T-helper 2 cell treated with Interferon-gamma antibody and Interleukin-4, amounts not matched to agents 5 μg/mL and 100 μg/mL, for 36 hours (primary cell): ENCODE results near the gene TREML2.
"Not testable (repeated sequence)": the region's sequence is repeated elsewhere in the genome, so short reads cannot be mapped to it uniquely, and the experiment has no call there.

Experiments
- DNase-seq: peaks from one replicate; pipeline ENCODE4 v3.0.0; 2021; ENCODE audit warnings: low spot score
- H3K27ac Mint-ChIP-seq: one replicate; pipeline ENCODE4 v1.8.0; 2021; ENCODE audit warnings: mild to moderate bottlenecking, mixed read lengths
- H3K27me3 Mint-ChIP-seq: one replicate; pipeline ENCODE4 v1.8.0; 2021; ENCODE audit warnings: low read depth, mixed read lengths
- H3K36me3 Mint-ChIP-seq: one replicate; pipeline ENCODE4 v1.8.0; 2021; ENCODE audit warnings: low read depth, mixed read lengths
- H3K4me1 Mint-ChIP-seq: one replicate; pipeline ENCODE4 v1.8.0; 2021; ENCODE audit warnings: low read depth, mixed read lengths
- H3K4me3 Mint-ChIP-seq: one replicate; pipeline ENCODE4 v1.8.0; 2022; ENCODE audit warnings: mild to moderate bottlenecking, moderate library complexity, mixed read lengths
- H3K9me3 Mint-ChIP-seq: one replicate; pipeline ENCODE4 v1.8.0; 2021; ENCODE audit warnings: mixed read lengths

Gene TREML2

GRCh38 chr6:41194386-41194785 is 6.6 kb downstream of the TREML2 start:
- Mint-ChIP-seq H3K27ac (no peak overlapping the region), H3K9me3 (peaks cover 15% of the 10 kb centered on the region)

GRCh38 chr6:41193884-41194283 is 7.1 kb downstream of the TREML2 start:
- peaks cover 20% of the 10 kb centered on the region for H3K4me1 Mint-ChIP-seq
- H3K36me3 Mint-ChIP-seq, result peaks cover 74% of the 10 kb centered on the region
- no peak for DNase-seq
- peaks cover 17% of the 10 kb centered on the region for H3K9me3 Mint-ChIP-seq
- no peak overlapping the region for H3K27ac Mint-ChIP-seq
- no peaks in the 10 kb centered on the region for H3K27me3 Mint-ChIP-seq
- no peak overlapping the region for H3K4me3 Mint-ChIP-seq

More at GRCh38 chr6:41194386-41194785, 6.6 kb downstream of the TREML2 start:
- peaks cover 19% of the 10 kb centered on the region for H3K4me1 Mint-ChIP-seq
- DNase-seq, result no peak
- H3K36me3 Mint-ChIP-seq, result peaks cover 73% of the 10 kb centered on the region
- no peak overlapping the region for H3K4me3 Mint-ChIP-seq
- no peaks in the 10 kb centered on the region for H3K27me3 Mint-ChIP-seq

DNA sequence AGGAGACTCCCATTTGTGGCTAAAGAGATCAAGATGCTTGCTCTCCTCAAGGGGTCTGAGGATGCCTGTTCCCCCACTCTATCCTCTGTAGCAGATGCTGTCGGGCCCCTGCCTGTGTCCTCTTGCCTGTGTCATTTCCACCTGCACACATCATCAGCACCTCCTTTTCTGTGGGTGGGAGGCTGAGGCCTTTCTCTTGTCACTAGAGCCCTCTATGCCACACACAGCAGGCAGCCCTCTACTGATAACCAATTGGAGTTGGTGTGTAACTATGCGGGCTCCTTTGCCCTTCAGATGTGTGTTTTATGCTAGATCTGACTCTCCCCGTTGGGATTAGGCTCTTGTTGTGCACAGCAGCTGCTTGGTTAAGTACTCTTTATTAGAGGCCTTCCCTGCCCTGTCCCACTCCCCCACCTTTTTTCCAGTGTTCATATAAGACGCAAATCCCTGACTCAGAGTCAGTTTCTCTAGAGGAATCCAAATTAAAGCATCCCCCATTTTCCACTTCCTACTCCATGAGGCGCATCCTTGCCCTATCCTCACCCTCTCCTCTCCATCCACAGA is 7.7 kb downstream of the TREML2 start:
- Mint-ChIP-seq H3K27ac (no peak overlapping the region), H3K36me3 (peaks cover 73% of the 10 kb centered on the region), H3K27me3 (no peaks in the 10 kb centered on the region), H3K9me3 (peaks cover 17% of the 10 kb centered on the region), H3K4me1 (peaks cover 24% of the 10 kb centered on the region), H3K4me3 (no peak overlapping the region)
- no peak for DNase-seq

DNA sequence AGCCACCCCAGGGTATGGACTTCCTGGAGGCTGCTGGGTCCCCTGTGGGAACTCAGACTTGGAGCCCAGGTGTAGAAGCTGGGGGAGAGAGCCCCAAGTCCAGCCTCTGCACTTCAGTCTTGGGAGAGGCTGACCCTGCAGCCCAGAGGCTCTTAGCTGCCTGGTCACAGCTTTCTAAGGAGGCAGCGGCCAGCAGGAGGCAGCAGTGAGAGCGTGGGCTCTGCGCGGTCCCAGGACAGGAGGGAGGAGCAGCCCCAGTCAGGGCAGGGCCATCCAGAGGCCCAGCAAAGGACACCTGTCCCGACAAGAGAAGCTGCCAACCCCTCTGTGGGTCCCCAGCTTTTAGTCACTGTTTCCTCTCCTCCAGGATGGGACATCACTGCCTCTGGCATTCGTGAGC is 9.4 kb downstream of the TREML2 start:
- no peaks in the 10 kb centered on the region for H3K27me3 Mint-ChIP-seq
- H3K4me3 Mint-ChIP-seq, result no peak overlapping the region
- peaks cover 57% of the 10 kb centered on the region for H3K36me3 Mint-ChIP-seq
- no peak for DNase-seq
- peaks cover 17% of the 10 kb centered on the region for H3K9me3 Mint-ChIP-seq
- peaks cover 18% of the 10 kb centered on the region for H3K4me1 Mint-ChIP-seq
- H3K27ac Mint-ChIP-seq, result no peak overlapping the region

DNA sequence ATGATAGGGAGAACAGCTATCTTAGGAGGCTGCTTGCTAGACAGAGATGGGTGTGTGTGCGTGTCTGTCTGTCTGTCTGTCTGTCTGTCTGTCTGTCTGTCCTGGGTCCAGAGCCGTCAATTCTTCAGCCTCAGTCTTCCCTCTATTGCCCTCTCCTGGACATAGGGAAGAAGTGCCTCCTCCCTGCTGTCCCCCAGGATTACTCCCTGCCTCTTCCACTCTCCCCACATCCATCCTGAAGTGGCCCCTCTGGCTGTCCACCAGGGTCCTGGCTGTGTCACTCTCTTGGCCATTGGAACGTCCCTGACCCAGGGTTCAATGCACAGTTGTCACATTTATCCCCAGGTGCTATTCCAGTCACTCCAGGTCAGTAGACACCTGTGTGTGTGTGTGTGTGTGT is 10.2 kb downstream of the TREML2 start:
- Mint-ChIP-seq H3K27ac (no peak overlapping the region), H3K27me3 (no peaks in the 10 kb centered on the region), H3K4me3 (no peak overlapping the region), H3K9me3 (peaks cover 17% of the 10 kb centered on the region), H3K4me1 (peaks cover 23% of the 10 kb centered on the region), H3K36me3 (peaks cover 50% of the 10 kb centered on the region)
- no peak for DNase-seq

GRCh38 chr6:41189967-41190366 is 11.0 kb downstream of the TREML2 start:
- Mint-ChIP-seq H3K4me1 (peaks cover 28% of the 10 kb centered on the region), H3K27ac (no peak overlapping the region)

GRCh38 chr6:41189046-41189445 is 11.9 kb downstream of the TREML2 start:
- H3K27ac Mint-ChIP-seq, result not testable (repeated sequence)

More at GRCh38 chr6:41189967-41190366, 11.0 kb downstream of the TREML2 start:
- Mint-ChIP-seq H3K9me3 (peaks cover 17% of the 10 kb centered on the region), H3K4me3 (no peak overlapping the region), H3K36me3 (peaks cover 45% of the 10 kb centered on the region), H3K27me3 (no peaks in the 10 kb centered on the region)
- DNase-seq, result no peak

DNA sequence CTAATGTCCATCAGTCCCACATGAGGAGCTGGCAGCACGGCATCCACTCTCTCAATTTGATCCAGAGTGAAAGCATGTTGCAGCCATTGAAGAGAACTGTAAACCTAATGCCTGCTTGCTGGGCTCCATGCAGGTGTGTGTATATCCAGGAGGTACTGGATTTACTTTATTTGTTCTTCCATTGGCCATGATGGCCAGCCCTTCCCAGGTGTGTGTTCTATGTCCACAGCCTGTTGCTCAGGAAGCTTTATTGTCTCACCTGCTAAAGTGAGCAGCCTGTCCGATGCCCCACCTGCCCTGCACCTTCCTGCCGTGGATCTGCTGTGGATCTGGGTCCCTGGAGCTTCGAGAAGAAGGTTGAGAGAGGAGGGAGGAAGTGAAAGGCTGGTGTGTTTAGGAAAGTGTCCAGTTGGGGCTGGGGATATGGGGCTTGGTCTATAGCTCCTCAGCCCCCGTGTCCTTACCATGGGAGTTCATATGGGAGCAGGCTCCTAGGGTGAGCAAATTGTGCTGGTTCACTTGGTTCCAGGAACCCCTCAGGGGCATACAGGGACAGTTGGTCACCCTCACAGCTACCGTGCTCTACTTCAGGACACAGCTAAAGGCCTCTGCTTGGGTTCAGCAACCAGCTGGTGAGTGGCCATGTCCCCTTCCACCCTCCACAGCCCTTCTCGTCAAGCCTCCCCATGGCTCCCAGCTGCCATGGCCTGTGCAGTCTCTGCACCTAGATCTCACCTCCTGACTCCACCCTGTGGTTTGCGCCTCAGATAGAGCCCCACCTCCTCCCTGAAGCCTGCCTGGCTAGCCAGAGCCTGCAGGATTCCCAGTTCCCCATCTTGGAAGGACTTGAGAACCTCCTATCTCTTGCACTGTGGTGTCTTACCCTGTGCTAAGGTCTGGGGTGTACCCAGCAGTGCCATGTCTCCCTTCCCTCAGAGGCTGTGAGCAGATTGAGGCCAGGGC is 12.7 kb downstream of the TREML2 start:
- no peaks in the 10 kb centered on the region for H3K27me3 Mint-ChIP-seq
- H3K36me3 Mint-ChIP-seq, result peaks cover 33% of the 10 kb centered on the region
- peaks cover 17% of the 10 kb centered on the region for H3K9me3 Mint-ChIP-seq
- H3K27ac Mint-ChIP-seq, result no peak overlapping the region
- DNase-seq, result no peak
- H3K4me3 Mint-ChIP-seq, result no peak overlapping the region
- H3K4me1 Mint-ChIP-seq, result peaks cover 23% of the 10 kb centered on the region

More at GRCh38 chr6:41189046-41189445, 11.9 kb downstream of the TREML2 start:
- peaks cover 17% of the 10 kb centered on the region for H3K9me3 Mint-ChIP-seq
- not testable (repeated sequence) for H3K27me3 Mint-ChIP-seq, DNase-seq, H3K4me3 Mint-ChIP-seq
- H3K4me1 Mint-ChIP-seq, result peaks cover 23% of the 10 kb centered on the region
- H3K36me3 Mint-ChIP-seq, result peaks cover 37% of the 10 kb centered on the region

DNA sequence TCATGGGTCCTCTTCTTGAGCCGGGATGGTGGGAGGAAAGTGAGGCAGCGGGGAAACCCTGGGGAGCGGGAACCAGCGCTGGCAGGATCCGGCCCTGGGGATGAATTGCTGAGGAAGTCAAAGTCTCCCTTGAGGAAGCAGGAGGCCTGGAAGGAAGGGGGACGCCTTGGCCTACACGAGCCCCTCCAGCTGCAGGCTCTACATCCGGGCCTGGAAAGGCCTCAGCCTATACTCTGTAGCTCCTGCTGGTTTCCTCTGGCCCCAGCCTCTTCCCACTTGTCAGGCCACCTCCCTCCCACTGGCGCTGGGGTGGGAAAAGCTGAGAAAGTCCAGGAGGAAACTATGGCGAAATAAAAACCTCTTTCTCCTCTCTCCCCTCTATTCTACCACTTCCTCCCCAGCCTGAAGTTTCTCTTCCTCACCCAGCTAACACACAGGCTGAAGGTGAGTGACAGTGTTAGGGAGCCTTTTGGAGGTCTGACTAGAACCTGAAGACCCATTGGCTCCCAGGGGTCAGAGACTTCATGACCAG is 14.9 kb downstream of the TREML2 start:
- Mint-ChIP-seq H3K9me3 (peaks cover 17% of the 10 kb centered on the region), H3K4me1 (peaks cover 37% of the 10 kb centered on the region), H3K27ac (peak overlapping the region; percentile 41), H3K4me3 (no peak overlapping the region), H3K27me3 (no peaks in the 10 kb centered on the region), H3K36me3 (peaks cover 20% of the 10 kb centered on the region)
- DNase-seq, result no peak

GRCh38 chr6:41184761-41185160 is 16.2 kb downstream of the TREML2 start:
- Mint-ChIP-seq H3K36me3 (peaks cover 6% of the 10 kb centered on the region), H3K4me1 (peaks cover 37% of the 10 kb centered on the region), H3K4me3 (no peak overlapping the region), H3K27ac (no peak overlapping the region), H3K9me3 (peaks cover 6% of the 10 kb centered on the region), H3K27me3 (peaks cover 2% of the 10 kb centered on the region)
- no peak for DNase-seq

DNA sequence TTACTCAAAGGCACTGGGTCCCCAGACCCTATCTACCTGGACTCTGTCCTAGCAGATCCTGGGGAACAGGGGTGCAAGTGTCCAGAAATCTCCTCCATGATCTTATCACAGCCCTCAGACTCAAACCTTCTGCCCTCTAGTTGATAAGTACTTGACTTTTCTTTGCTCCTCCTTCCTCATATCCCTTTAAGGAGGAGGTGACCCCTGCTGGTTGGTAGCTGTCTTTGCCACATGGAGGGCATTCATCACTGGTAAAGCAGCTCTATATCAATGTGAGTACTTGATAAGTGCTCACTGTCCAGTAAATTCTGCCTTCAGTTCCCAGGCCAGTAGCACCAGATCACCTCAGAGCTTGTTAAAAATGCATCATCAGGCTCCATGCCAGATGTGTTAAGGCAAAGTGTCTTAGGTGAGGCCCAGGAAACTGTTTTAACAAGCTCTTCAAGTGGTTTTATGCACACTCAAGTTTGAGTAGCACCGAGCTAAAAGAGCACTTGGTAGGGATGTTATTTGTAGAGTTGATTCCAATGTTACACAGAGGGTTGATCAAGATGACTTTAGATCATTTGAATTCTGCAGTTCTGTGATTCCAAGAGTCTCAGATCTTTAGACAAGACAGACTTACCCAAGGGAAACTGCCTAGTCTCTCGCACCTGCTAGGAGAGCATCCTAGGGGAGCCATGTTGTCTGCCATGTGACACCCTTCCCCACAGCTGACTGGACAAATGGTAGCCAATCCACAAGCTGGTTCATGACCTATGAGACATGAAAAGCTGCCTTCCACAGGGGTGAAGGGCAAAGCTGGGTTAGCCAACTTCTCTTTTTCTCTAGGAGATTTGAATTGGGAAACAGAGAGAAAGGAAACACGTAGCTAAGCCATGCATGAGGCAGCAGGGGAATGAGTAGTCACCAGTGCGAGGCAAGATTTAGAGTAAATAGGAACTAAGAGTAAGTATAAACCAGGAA is 18.6 kb downstream of the TREML2 start:
- Mint-ChIP-seq H3K9me3 (no peaks in the 10 kb centered on the region), H3K4me3 (no peak overlapping the region), H3K27ac (no peak overlapping the region), H3K36me3 (no peaks in the 10 kb centered on the region), H3K27me3 (peaks cover 13% of the 10 kb centered on the region), H3K4me1 (peaks cover 27% of the 10 kb centered on the region)
- peak; percentile 45 for DNase-seq

DNA sequence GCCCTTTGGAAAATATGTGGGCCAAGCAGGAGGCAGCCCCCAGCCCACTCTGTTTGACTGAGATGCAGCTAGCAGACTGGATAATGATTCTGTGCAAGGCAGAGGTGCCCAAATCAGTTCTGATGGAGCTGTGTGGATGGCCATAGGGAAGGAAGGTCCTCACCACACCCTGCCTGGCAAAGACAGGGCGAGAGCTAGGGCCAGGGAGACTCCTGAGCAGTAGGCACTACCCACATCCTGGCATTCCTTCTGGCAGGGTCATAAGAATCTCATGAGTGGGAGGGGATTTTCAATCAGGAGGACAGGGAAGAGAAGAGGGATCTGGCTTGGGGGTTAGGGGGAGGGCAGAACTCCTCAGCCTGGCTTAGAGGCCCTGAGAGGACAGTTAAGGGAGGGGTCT is 19.4 kb downstream of the TREML2 start:
- no peak overlapping the region for H3K4me3 Mint-ChIP-seq
- no peaks in the 10 kb centered on the region for H3K36me3 Mint-ChIP-seq
- peaks cover 24% of the 10 kb centered on the region for H3K4me1 Mint-ChIP-seq
- H3K9me3 Mint-ChIP-seq, result no peaks in the 10 kb centered on the region
- DNase-seq, result no peak
- H3K27ac Mint-ChIP-seq, result no peak overlapping the region
- peaks cover 20% of the 10 kb centered on the region for H3K27me3 Mint-ChIP-seq

DNA sequence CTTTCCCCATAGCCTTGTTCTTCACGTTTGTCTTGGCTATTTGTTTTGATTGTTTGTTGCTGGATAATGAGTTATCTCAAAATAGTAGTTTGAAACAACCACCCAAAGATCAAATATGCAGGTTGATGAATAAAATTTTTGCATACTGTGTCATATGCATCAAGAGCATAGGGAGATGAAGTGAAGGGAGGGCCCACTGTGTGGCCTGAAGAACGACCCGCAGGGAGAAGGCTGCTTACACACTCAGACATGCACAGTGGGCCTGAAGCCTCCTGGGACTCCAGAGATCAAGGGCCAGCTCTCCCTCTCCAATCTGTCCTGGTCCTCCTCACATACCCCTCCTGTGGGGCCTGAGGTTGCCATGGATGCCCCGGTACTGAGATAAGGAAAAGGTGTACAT is 21.8 kb downstream of the TREML2 start:
- Mint-ChIP-seq H3K27ac (no peak overlapping the region), H3K4me1 (peaks cover 13% of the 10 kb centered on the region), H3K9me3 (no peaks in the 10 kb centered on the region), H3K36me3 (no peaks in the 10 kb centered on the region), H3K27me3 (peaks cover 31% of the 10 kb centered on the region), H3K4me3 (no peak overlapping the region)
- no peak for DNase-seq
